ENCODE results near the gene KMT5C.

KMT5C gene

GRCh38 chr19:55345818-55346724 lies 6.4 kb downstream of the KMT5C start:
- DNase-seq (ENCODE audit: low read depth in 4 of 4, low spot score in 1 of 4), result no peak

- no peak for DNase-seq (ENCODE audit: low read depth in 4 of 4, low spot score in 1 of 4)
Observed at GRCh38 chr19:55346725-55347441, 7.2 kb downstream of the KMT5C start.

- DNase-seq (ENCODE audit: low read depth in 4 of 4, low spot score in 1 of 4), result no peak
Observed at GRCh38 chr19:55347442-55348009, 7.8 kb downstream of the KMT5C start.

GRCh38 chr19:55348317-55349034 lies 8.8 kb downstream of the KMT5C start:
- no peak for DNase-seq (ENCODE audit: low read depth in 4 of 4, low spot score in 1 of 4)

- no peak for DNase-seq (ENCODE audit: low read depth in 4 of 4, low spot score in 1 of 4)
Observed at GRCh38 chr19:55350620-55351315, 11.1 kb downstream of the KMT5C start.

GRCh38 chr19:55352040-55352439 lies 12.4 kb downstream of the KMT5C start:
- DNase-seq (ENCODE audit: low read depth in 4 of 4, low spot score in 1 of 4), result no peak

- DNase-seq (ENCODE audit: low read depth in 4 of 4, low spot score in 1 of 4), result no peak
Observed at GRCh38 chr19:55352549-55353145, 13.0 kb downstream of the KMT5C start.

- DNase-seq (ENCODE audit: low read depth in 4 of 4, low spot score in 1 of 4), result no peak
Observed at GRCh38 chr19:55353356-55353802, 13.7 kb downstream of the KMT5C start.

- peak in 3 of 4 experiments; percentile 33 to 45 (median 41) for DNase-seq (ENCODE audit: low read depth in 4 of 4, low spot score in 1 of 4)
Observed at GRCh38 chr19:55353803-55354697, 14.4 kb downstream of the KMT5C start.

GRCh38 chr19:55354698-55355212 lies 15.1 kb downstream of the KMT5C start, which contains the start of gene COX6B2:
TSS of gene COX6B2 (minus strand) at chr19:55354719. CDS start at chr19:55354521, 198 bp downstream.
- DNase-seq (ENCODE audit: low read depth in 4 of 4, low spot score in 1 of 4), result no peak

- DNase-seq (ENCODE audit: low read depth in 4 of 4, low spot score in 1 of 4), result no peak
Observed at GRCh38 chr19:55355213-55355821, 15.6 kb downstream of the KMT5C start.

GRCh38 chr19:55358493-55358892 lies 18.8 kb downstream of the KMT5C start:
- no peak for DNase-seq (ENCODE audit: low read depth in 4 of 4, low spot score in 1 of 4)

GRCh38 chr19:55358943-55359908 lies 19.6 kb downstream of the KMT5C start:
- no peak for DNase-seq (ENCODE audit: low read depth in 4 of 4, low spot score in 1 of 4)

- DNase-seq (ENCODE audit: low read depth in 4 of 4, low spot score in 1 of 4), result no peak
Observed at GRCh38 chr19:55360902-55361301, 21.2 kb downstream of the KMT5C start.

GRCh38 chr19:55362174-55362989 lies 22.7 kb downstream of the KMT5C start:
- no peak for DNase-seq (ENCODE audit: low read depth in 4 of 4, low spot score in 1 of 4)

GRCh38 chr19:55362990-55363716 lies 23.5 kb downstream of the KMT5C start, which contains the start of gene GARIN5B:
TSS of gene GARIN5B (minus strand) at chr19:55363260. CDS start at chr19:55363066, 194 bp downstream.
- no peak for DNase-seq (ENCODE audit: low read depth in 4 of 4, low spot score in 1 of 4)
